ENCODE data around the gene HHIPL1. TPM values are rescaled to one million over a fixed set of nuclear protein-coding genes. Genes with fewer than 3 reads are reported as not detected.

Gene HHIPL1
- total and polyA plus RNA-seq, 2 of the 8 experiments (the other 6 are each of a cell fraction or from before 2014, with no cell fraction given) = 1.5 to 2.6 TPM

DNA sequence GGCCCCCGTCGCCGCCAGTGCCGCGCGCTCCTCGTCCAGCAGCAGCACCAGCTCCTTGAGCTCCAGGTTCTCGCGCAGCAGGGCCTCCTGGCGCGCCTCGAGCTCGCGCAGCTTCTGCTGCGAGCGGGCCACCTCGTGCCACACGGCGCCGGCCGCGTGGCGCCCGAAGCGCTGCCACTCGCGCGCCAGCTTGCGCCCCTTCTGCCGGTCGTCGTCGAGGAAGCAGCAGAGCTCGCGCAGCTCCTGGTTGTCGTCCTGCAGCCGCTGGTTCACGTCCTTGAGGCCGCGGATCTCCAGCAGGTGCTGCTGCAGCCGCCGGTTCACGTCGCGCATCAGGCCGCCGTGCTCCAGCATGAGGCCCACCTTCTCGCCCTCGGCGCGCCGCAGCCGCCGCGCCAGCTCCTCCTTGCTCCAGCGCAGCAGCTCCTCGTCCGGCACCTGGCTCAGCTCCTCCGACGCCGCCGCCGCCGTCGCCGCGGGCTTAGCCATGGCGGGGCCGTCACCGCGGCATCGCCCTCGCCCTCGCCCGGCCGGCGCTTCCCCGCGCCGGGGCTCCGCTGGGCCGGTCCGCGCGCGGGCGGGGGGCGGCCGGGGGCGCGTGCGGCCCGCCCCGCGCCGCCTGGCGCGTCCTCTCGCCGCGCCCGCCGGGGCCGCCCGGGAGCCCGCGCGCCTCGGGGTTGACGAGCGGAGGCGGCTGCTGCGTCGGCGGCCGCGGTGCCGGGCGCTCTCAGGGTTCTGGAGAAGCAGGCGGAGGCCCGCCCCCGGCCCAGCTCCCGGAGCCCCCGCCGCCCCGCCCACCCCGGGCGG, 41.3 kb upstream of the HHIPL1 start, which contains the start of gene CCDC85C (continued):
- TF ChIP-seq HDAC2 (IDR thresholded peaks at IDR 0.05; ENCODE audit: borderline replicate concordance in 1 of 2, low read depth in 2 of 2, low read length in 2 of 2) = peak in 1 of 2 experiments; percentile 80; a peak in 1 of 4 replicates
- no peak for TF ChIP-seq CREB1 (IDR thresholded peaks at IDR 0.05)
- TF ChIP-seq SUZ12 (IDR thresholded peaks at IDR 0.05; ENCODE audit: low read length) = 0 out of 2 replicates have a peak, but pooled peaks have one; percentile 39
- TF ChIP-seq, protein P1, sequence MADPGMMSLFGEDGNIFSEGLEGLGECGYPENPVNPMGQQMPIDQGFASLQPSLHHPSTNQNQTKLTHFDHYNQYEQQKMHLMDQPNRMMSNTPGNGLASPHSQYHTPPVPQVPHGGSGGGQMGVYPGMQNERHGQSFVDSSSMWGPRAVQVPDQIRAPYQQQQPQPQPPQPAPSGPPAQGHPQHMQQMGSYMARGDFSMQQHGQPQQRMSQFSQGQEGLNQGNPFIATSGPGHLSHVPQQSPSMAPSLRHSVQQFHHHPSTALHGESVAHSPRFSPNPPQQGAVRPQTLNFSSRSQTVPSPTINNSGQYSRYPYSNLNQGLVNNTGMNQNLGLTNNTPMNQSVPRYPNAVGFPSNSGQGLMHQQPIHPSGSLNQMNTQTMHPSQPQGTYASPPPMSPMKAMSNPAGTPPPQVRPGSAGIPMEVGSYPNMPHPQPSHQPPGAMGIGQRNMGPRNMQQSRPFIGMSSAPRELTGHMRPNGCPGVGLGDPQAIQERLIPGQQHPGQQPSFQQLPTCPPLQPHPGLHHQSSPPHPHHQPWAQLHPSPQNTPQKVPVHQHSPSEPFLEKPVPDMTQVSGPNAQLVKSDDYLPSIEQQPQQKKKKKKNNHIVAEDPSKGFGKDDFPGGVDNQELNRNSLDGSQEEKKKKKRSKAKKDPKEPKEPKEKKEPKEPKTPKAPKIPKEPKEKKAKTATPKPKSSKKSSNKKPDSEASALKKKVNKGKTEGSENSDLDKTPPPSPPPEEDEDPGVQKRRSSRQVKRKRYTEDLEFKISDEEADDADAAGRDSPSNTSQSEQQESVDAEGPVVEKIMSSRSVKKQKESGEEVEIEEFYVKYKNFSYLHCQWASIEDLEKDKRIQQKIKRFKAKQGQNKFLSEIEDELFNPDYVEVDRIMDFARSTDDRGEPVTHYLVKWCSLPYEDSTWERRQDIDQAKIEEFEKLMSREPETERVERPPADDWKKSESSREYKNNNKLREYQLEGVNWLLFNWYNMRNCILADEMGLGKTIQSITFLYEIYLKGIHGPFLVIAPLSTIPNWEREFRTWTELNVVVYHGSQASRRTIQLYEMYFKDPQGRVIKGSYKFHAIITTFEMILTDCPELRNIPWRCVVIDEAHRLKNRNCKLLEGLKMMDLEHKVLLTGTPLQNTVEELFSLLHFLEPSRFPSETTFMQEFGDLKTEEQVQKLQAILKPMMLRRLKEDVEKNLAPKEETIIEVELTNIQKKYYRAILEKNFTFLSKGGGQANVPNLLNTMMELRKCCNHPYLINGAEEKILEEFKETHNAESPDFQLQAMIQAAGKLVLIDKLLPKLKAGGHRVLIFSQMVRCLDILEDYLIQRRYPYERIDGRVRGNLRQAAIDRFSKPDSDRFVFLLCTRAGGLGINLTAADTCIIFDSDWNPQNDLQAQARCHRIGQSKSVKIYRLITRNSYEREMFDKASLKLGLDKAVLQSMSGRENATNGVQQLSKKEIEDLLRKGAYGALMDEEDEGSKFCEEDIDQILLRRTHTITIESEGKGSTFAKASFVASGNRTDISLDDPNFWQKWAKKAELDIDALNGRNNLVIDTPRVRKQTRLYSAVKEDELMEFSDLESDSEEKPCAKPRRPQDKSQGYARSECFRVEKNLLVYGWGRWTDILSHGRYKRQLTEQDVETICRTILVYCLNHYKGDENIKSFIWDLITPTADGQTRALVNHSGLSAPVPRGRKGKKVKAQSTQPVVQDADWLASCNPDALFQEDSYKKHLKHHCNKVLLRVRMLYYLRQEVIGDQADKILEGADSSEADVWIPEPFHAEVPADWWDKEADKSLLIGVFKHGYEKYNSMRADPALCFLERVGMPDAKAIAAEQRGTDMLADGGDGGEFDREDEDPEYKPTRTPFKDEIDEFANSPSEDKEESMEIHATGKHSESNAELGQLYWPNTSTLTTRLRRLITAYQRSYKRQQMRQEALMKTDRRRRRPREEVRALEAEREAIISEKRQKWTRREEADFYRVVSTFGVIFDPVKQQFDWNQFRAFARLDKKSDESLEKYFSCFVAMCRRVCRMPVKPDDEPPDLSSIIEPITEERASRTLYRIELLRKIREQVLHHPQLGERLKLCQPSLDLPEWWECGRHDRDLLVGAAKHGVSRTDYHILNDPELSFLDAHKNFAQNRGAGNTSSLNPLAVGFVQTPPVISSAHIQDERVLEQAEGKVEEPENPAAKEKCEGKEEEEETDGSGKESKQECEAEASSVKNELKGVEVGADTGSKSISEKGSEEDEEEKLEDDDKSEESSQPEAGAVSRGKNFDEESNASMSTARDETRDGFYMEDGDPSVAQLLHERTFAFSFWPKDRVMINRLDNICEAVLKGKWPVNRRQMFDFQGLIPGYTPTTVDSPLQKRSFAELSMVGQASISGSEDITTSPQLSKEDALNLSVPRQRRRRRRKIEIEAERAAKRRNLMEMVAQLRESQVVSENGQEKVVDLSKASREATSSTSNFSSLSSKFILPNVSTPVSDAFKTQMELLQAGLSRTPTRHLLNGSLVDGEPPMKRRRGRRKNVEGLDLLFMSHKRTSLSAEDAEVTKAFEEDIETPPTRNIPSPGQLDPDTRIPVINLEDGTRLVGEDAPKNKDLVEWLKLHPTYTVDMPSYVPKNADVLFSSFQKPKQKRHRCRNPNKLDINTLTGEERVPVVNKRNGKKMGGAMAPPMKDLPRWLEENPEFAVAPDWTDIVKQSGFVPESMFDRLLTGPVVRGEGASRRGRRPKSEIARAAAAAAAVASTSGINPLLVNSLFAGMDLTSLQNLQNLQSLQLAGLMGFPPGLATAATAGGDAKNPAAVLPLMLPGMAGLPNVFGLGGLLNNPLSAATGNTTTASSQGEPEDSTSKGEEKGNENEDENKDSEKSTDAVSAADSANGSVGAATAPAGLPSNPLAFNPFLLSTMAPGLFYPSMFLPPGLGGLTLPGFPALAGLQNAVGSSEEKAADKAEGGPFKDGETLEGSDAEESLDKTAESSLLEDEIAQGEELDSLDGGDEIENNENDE (IDR thresholded peaks at IDR 0.05; ENCODE audit: insufficient replicate concordance, low read length) = no peak
- no peak for TF ChIP-seq NANOG (IDR thresholded peaks at IDR 0.05; ENCODE audit: insufficient read depth, low read depth, low read length, poor library complexity, severe bottlenecking)
- no peak for TF ChIP-seq RBBP5 (IDR thresholded peaks at IDR 0.05; ENCODE audit: borderline replicate concordance, low read depth, low read length)
- TF ChIP-seq YY1 (IDR thresholded peaks at IDR 0.05; ENCODE audit: low read depth, low read length) = no peak
- no peak for TF ChIP-seq RAD21 (IDR thresholded peaks at IDR 0.05 in 1 of 2, conservative IDR thresholded peaks at IDR 0.05 in 1 of 2; ENCODE audit: low read depth in 2 of 2, low read length in 2 of 2)
- TF ChIP-seq SP4 (IDR thresholded peaks at IDR 0.05; ENCODE audit: low read length) = no peak

Data from H1 (cell line).